SK-N-SH (cell line): ENCODE results near the gene ZNF768. TPM values are rescaled to one million over a fixed set of nuclear protein-coding genes. Genes with fewer than 3 reads are reported as not detected.

Experiments
- CTCF ChIA-PET: fragments of 300-600, 350-600 bp; formaldehyde crosslinking; extraction: SDS; loops from one replicate; lab custom pipeline; 2021; lab: Yijun Ruan, JAX
- POLR2A ChIA-PET: fragments of 350-600 bp; sonication (Branson Sonifier 250); formaldehyde crosslinking; extraction: SDS; loops from one replicate; lab custom pipeline; 2020; ENCODE audit warnings: antibody characterized with exemption, inconsistent platforms; lab: Yijun Ruan, JAX
- DNase-seq: peaks from one replicate; pipeline ENCODE4 v3.0.0; 2012
- H2AFZ ChIP-seq: fragments of 200-600 bp; sonication (generic); 2 replicates; pipeline ENCODE4 v1.8.1; 2016; ENCODE audit warnings: antibody characterized with exemption, mild to moderate bottlenecking, low read depth
- H3F3A ChIP-seq: fragments of 200-600 bp; sonication (generic); replicated peaks from 2 replicates; pipeline ENCODE3; 2016; ENCODE audit warnings: antibody characterized with exemption, mild to moderate bottlenecking; ENCODE audit not compliant: insufficient read depth
- H3K27ac ChIP-seq, 2 experiments: fragments of 200-500 bp in 1 of 2; fragments of 200-600 bp in 1 of 2; sonication (Bioruptor generic) in 1 of 2; sonication (generic), shearing (Covaris generic) in 1 of 2; 2 replicates each; pipeline versions ENCODE4 v1.5.1 to v1.6.1; 2014 to 2016; ENCODE audit warnings: low read depth in 2 of 2, inconsistent platforms in 1 of 2, low read length in 1 of 2, mild to moderate bottlenecking in 1 of 2, mixed read lengths in 1 of 2
- H3K27me3 ChIP-seq: fragments of 200-600 bp; sonication (generic), shearing (Covaris generic); 2 replicates; pipeline ENCODE4 v1.6.1; 2016; ENCODE audit warnings: mixed run types; ENCODE audit not compliant: insufficient read depth
- H3K36me3 ChIP-seq, 2 experiments: fragments of 200-500 bp in 1 of 2; fragments of 200-600 bp in 1 of 2; sonication (Bioruptor generic) in 1 of 2; sonication (generic) in 1 of 2; replicated peaks in 1 of 2; 2 replicates each; pipeline versions ENCODE3 to v1.5.1; 2014 to 2016; ENCODE audit warnings: low read length in 1 of 2, mild to moderate bottlenecking in 1 of 2; ENCODE audit not compliant: insufficient read depth in 2 of 2, control insufficient read depth in 1 of 2
- H3K4me1 ChIP-seq, 2 experiments: fragments of 200-500 bp in 1 of 2; fragments of 200-600 bp in 1 of 2; sonication (Bioruptor generic) in 1 of 2; sonication (generic), shearing (Covaris generic) in 1 of 2; 2 replicates each; pipeline versions ENCODE4 v1.5.1 to v1.6.1; 2014 to 2016; ENCODE audit warnings: low read depth in 1 of 2, low read length in 1 of 2, mixed run types in 1 of 2; ENCODE audit not compliant: insufficient read depth in 2 of 2, control insufficient read depth in 1 of 2
- H3K4me2 ChIP-seq: fragments of 200-600 bp; sonication (generic), shearing (Covaris generic); 2 replicates; pipeline ENCODE4 v1.6.1; 2017; ENCODE audit warnings: mixed run types
- H3K4me3 ChIP-seq, 2 experiments: fragments of 200-500 bp in 1 of 2; fragments of 200-600 bp in 1 of 2; sonication (Bioruptor generic) in 1 of 2; sonication (generic), shearing (Covaris generic) in 1 of 2; 2 replicates each; pipeline versions ENCODE4 v1.5.1 to v1.8.1; 2014 to 2016; ENCODE audit warnings: low read depth in 2 of 2, inconsistent platforms in 1 of 2, low read length in 1 of 2, mild to moderate bottlenecking in 1 of 2, mixed read lengths in 1 of 2, moderate library complexity in 1 of 2
- H3K79me2 ChIP-seq: fragments of 200-600 bp; sonication (generic); 2 replicates; pipeline ENCODE4 v1.8.1; 2017; ENCODE audit warnings: mild to moderate bottlenecking; ENCODE audit not compliant: insufficient read depth
- H3K9ac ChIP-seq: fragments of 200-600 bp; sonication (generic); 2 replicates; pipeline ENCODE4 v1.6.1; 2017; ENCODE audit warnings: mixed run types
- H3K9me2 ChIP-seq: fragments of 200-600 bp; sonication (generic); 2 replicates; pipeline ENCODE4 v1.6.1; 2017; ENCODE audit warnings: mixed run types
- H3K9me3 ChIP-seq: fragments of 200-600 bp; sonication (generic); 2 replicates; pipeline ENCODE4 v1.6.1; 2017; ENCODE audit warnings: mixed run types, mild to moderate bottlenecking, moderate library complexity
- H4K20me1 ChIP-seq: fragments of 200-600 bp; sonication (generic); 2 replicates; pipeline ENCODE4 v1.6.1; 2017; ENCODE audit warnings: mild to moderate bottlenecking, mixed run types; ENCODE audit not compliant: insufficient read depth
- CHD2 ChIP-seq: fragments of 150-350 bp; IDR thresholded peaks from 2 replicates; pipeline ENCODE4 v1.6.1; 2018; ENCODE audit warnings: low read length; ENCODE audit not compliant: partially characterized antibody
- GABPA ChIP-seq: IDR thresholded peaks from 2 replicates; pipeline ENCODE4 v1.4.0; 2012; ENCODE audit warnings: low read depth, mild to moderate bottlenecking
- NFIC ChIP-seq: IDR thresholded peaks from 2 replicates; pipeline ENCODE4 v1.4.0; 2012; ENCODE audit warnings: borderline replicate concordance
- RCOR1 ChIP-seq: fragments of 150-350 bp; IDR thresholded peaks from 2 replicates; pipeline ENCODE4 v1.6.1; 2017; ENCODE audit warnings: antibody characterized with exemption, low read length
- RFX5 ChIP-seq: IDR thresholded peaks from 2 replicates; pipeline ENCODE4 v1.6.1; 2012; ENCODE audit warnings: mild to moderate bottlenecking, improper control_type of control experiment, low read length
- RXRA ChIP-seq: IDR thresholded peaks from 2 replicates; pipeline ENCODE4 v1.4.0; 2012; ENCODE audit warnings: low read depth, mild to moderate bottlenecking, borderline replicate concordance
- WGBS: methylation state at CpG from one replicate; pipeline ENCODE4 v1.1.6; 2017; ENCODE audit warnings: low lambda C conversion rate; 5-methylcytosine and 5-hydroxymethylcytosine counted together
- polyA plus RNA-seq, 3 experiments: library from polyadenylated mRNA; depleted of rRNA; stranded (reverse); fragments of >200 nt; gene quantifications; 2 replicates each; pipeline ENCODE4 v1.2.3, GENCODE V29; 2012
- TF ChIP-seq, protein P1 (sequence below): fragments of 150-350 bp; IDR thresholded peaks from 2 replicates; pipeline ENCODE4 v1.6.1; 2016; ENCODE audit warnings: mild to moderate bottlenecking, low read depth, low read length
- TF ChIP-seq, protein P2 (sequence below): IDR thresholded peaks from 2 replicates; pipeline ENCODE4 v1.6.1; 2012; ENCODE audit warnings: mild to moderate bottlenecking, low read depth, low read length, moderate library complexity

ZNF768 gene
- polyA plus RNA-seq, 1 of the 3 experiments (the other 2 are of a cell fraction): 26.0 TPM

DNA sequence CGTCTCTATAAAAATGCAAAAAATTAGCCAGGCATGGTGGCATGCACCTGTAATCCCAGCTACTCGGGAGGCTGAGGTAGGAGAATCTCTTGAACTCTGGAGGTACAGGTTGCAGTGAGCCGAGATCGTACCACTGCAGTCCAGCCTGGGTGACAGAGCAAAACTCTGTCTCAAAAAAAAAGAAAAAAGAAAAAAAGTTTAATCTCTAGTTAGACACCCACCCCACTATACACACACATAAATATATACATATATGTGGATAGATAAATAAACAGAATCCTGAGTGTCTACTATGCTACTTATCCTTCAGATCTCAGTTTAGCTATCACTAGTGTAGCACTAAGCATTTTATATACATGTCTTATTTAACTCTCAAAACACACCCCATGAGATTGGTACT lies 35.1 kb downstream of the ZNF768 start:
- no peak overlapping the region for H3K9ac ChIP-seq
- no peak for DNase-seq
- H3K27me3 ChIP-seq: no peaks in the 10 kb centered on the region
- H3F3A ChIP-seq: peaks cover 2% of the 10 kb centered on the region
- ChIA-PET CTCF (no interaction called here), POLR2A (interaction anchor here (0.6 kb wide), 1 partner anchor 114 kb away, joined by 5 read pairs; no protein-coding TSS in a partner anchor)
- H3K79me2 ChIP-seq: no peaks in the 10 kb centered on the region
- H3K36me3 ChIP-seq: no peaks in the 10 kb centered on the region
- H4K20me1 ChIP-seq: no peaks in the 10 kb centered on the region
- H3K27ac ChIP-seq: no peak overlapping the region
- no peaks in the 10 kb centered on the region for H3K9me2 ChIP-seq
- H3K9me3 ChIP-seq: no peaks in the 10 kb centered on the region
- H3K4me1 ChIP-seq: no peaks in the 10 kb centered on the region
- no peak overlapping the region for H3K4me3 ChIP-seq
- no peak for TF ChIP-seq RFX5
- no peak for TF ChIP-seq RCOR1
- no peak for TF ChIP-seq GABPA
- no peak for TF ChIP-seq RXRA
- TF ChIP-seq, protein P1, sequence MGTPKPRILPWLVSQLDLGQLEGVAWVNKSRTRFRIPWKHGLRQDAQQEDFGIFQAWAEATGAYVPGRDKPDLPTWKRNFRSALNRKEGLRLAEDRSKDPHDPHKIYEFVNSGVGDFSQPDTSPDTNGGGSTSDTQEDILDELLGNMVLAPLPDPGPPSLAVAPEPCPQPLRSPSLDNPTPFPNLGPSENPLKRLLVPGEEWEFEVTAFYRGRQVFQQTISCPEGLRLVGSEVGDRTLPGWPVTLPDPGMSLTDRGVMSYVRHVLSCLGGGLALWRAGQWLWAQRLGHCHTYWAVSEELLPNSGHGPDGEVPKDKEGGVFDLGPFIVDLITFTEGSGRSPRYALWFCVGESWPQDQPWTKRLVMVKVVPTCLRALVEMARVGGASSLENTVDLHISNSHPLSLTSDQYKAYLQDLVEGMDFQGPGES: no peak
- TF ChIP-seq, protein P2, sequence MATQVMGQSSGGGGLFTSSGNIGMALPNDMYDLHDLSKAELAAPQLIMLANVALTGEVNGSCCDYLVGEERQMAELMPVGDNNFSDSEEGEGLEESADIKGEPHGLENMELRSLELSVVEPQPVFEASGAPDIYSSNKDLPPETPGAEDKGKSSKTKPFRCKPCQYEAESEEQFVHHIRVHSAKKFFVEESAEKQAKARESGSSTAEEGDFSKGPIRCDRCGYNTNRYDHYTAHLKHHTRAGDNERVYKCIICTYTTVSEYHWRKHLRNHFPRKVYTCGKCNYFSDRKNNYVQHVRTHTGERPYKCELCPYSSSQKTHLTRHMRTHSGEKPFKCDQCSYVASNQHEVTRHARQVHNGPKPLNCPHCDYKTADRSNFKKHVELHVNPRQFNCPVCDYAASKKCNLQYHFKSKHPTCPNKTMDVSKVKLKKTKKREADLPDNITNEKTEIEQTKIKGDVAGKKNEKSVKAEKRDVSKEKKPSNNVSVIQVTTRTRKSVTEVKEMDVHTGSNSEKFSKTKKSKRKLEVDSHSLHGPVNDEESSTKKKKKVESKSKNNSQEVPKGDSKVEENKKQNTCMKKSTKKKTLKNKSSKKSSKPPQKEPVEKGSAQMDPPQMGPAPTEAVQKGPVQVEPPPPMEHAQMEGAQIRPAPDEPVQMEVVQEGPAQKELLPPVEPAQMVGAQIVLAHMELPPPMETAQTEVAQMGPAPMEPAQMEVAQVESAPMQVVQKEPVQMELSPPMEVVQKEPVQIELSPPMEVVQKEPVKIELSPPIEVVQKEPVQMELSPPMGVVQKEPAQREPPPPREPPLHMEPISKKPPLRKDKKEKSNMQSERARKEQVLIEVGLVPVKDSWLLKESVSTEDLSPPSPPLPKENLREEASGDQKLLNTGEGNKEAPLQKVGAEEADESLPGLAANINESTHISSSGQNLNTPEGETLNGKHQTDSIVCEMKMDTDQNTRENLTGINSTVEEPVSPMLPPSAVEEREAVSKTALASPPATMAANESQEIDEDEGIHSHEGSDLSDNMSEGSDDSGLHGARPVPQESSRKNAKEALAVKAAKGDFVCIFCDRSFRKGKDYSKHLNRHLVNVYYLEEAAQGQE: no peak
- no peak for TF ChIP-seq CHD2
- no peak overlapping the region for H3K4me2 ChIP-seq
- H2AFZ ChIP-seq: no peak overlapping the region
- WGBS: 89% methylated on average over 4 of the region's 4 CpGs

DNA sequence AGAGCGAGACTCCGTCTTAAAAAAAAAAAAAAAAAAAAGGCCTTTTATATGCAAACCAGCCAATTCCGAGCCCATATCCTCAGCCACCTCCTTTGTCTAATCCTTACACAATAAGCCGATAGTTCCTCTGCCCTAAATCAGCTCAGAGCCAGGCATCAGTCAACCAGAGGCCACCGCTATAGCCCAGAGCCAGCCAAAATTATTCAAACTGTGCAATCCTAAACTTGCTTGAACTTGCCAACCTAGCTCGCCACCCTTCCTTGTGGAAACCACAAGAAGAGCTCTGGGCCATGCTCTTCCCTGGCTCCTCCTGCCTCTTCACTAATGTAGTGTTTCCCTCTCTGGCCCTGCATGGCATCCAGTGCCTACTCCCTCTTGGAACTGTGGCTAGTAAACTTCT lies 36.2 kb downstream of the ZNF768 start:
- H2AFZ ChIP-seq: no peak overlapping the region
- no peak overlapping the region for H3K4me3 ChIP-seq
- H3F3A ChIP-seq: peaks cover 2% of the 10 kb centered on the region
- H3K27ac ChIP-seq: no peak overlapping the region
- H3K27me3 ChIP-seq: no peaks in the 10 kb centered on the region
- 89% methylated on average over 6 of the region's 6 CpGs for WGBS
- H3K79me2 ChIP-seq: no peaks in the 10 kb centered on the region
- TF ChIP-seq NFIC: no peak
- CTCF ChIA-PET: interaction anchor here (0.7 kb wide), 1 partner anchor 33 kb away, joined by 3 read pairs; no protein-coding TSS in a partner anchor
- H3K9me2 ChIP-seq: no peaks in the 10 kb centered on the region
- no peak overlapping the region for H3K4me2 ChIP-seq
- no peak for DNase-seq
- H4K20me1 ChIP-seq: no peaks in the 10 kb centered on the region
- H3K36me3 ChIP-seq: no peaks in the 10 kb centered on the region
- POLR2A ChIA-PET: no interaction called here
- H3K4me1 ChIP-seq: no peaks in the 10 kb centered on the region
- no peak overlapping the region for H3K9ac ChIP-seq
- no peaks in the 10 kb centered on the region for H3K9me3 ChIP-seq
